MCF 10A (cell line): Measurements from ENCODE around the gene C10orf105. TPM values are rescaled to one million over a fixed set of nuclear protein-coding genes. Genes with fewer than 3 reads are reported as not detected.

Experiments
- BruUV-seq: library from RNA; stranded (reverse); fragments of 400-500 nt; replicated peaks from 2 replicates; lab custom pipeline; 2021; lab: Mats Ljungman, UMichigan
- CTCF ChIA-PET: fragments of 300-600 bp; sonication (Branson Sonifier 250); formaldehyde crosslinking; extraction: SDS; loops from one replicate; lab custom pipeline; 2021; ENCODE audit warnings: antibody characterized with exemption, inconsistent platforms; lab: Yijun Ruan, JAX
- POLR2A ChIA-PET: fragments of 300-600, 350-650 bp; sonication (Branson Sonifier 250); formaldehyde crosslinking; extraction: SDS; loops from one replicate; lab custom pipeline; 2020; ENCODE audit warnings: antibody characterized with exemption, inconsistent platforms; lab: Yijun Ruan, JAX
- DNase-seq: peaks from one replicate; pipeline ENCODE4 v3.0.0-alpha.2; 2018; ENCODE audit not compliant: unreplicated experiment
- H3K27ac Mint-ChIP-seq: one replicate; pipeline ENCODE4 v1.8.0; 2022; ENCODE audit warnings: mild to moderate bottlenecking, low read depth, mixed read lengths; ENCODE audit not compliant: unreplicated experiment
- H3K27me3 Mint-ChIP-seq: one replicate; pipeline ENCODE4 v1.8.0; 2022; ENCODE audit warnings: mixed read lengths; ENCODE audit not compliant: insufficient read depth, unreplicated experiment
- H3K36me3 Mint-ChIP-seq: one replicate; pipeline ENCODE4 v1.8.0; 2022; ENCODE audit warnings: mild to moderate bottlenecking, moderate library complexity, mixed read lengths; ENCODE audit not compliant: insufficient read depth, unreplicated experiment
- H3K4me1 Mint-ChIP-seq: one replicate; pipeline ENCODE4 v1.8.0; 2022; ENCODE audit warnings: mixed read lengths; ENCODE audit not compliant: insufficient read depth, unreplicated experiment
- H3K4me3 Mint-ChIP-seq: one replicate; pipeline ENCODE4 v1.8.0; 2022; ENCODE audit warnings: mild to moderate bottlenecking, moderate library complexity, mixed read lengths; ENCODE audit not compliant: unreplicated experiment
- H3K9me3 Mint-ChIP-seq: one replicate; pipeline ENCODE4 v1.8.0; 2022; ENCODE audit warnings: mixed read lengths; ENCODE audit not compliant: unreplicated experiment
- CTCF ChIP-seq: fragments of 200-600 bp; IDR thresholded peaks from one replicate; pipeline ENCODE4 v1.8.0; 2022; ENCODE audit warnings: antibody characterized with exemption, mild to moderate bottlenecking; ENCODE audit not compliant: unreplicated experiment
- intact Hi-C: fragments of 100-400 bp; cut with micrococcal nuclease; formaldehyde crosslinking; loops from 2 replicates; pipeline ENCODE4 v1.14.1; 2022
- total RNA-seq: library from RNA; stranded (reverse); gene quantifications from 2 replicates; pipeline ENCODE4 v1.2.3, GENCODE V29; 2022

Gene C10orf105
- total RNA-seq, 1 experiment from 2014 or later: not detected

GRCh38 chr10:71742301-71743088, 22.9 kb upstream of the C10orf105 start:
- no peak for TF ChIP-seq CTCF
- no peak overlapping the region for H3K4me3 Mint-ChIP-seq
- peaks cover 15% of the 10 kb centered on the region for H3K4me1 Mint-ChIP-seq
- ChIA-PET POLR2A (interaction anchor here (0.6 kb wide), 1 partner anchor 181 kb away, joined by 4 read pairs; no protein-coding TSS in a partner anchor), CTCF (interaction anchor here (1.0 kb wide), 1 partner anchor 46 kb away, joined by 4 read pairs; no protein-coding TSS in a partner anchor)
- H3K27ac Mint-ChIP-seq: no peak overlapping the region
- H3K27me3 Mint-ChIP-seq: no peaks in the 10 kb centered on the region
- H3K9me3 Mint-ChIP-seq: no peaks in the 10 kb centered on the region
- intact Hi-C loops: no loop called here
- H3K36me3 Mint-ChIP-seq: peaks cover 5% of the 10 kb centered on the region
- no peak for DNase-seq
- no TSS peak for BruUV-seq

GRCh38 chr10:71741671-71742070, 22.1 kb upstream of the C10orf105 start:
- H3K9me3 Mint-ChIP-seq: no peaks in the 10 kb centered on the region
- TF ChIP-seq CTCF: no peak
- intact Hi-C loops: no loop called here
- no peak overlapping the region for H3K4me3 Mint-ChIP-seq
- POLR2A ChIA-PET: no interaction called here
- no TSS peak for BruUV-seq
- H3K27me3 Mint-ChIP-seq: no peaks in the 10 kb centered on the region
- H3K4me1 Mint-ChIP-seq: peaks cover 22% of the 10 kb centered on the region
- H3K27ac Mint-ChIP-seq: no peak overlapping the region
- DNase-seq: no peak
- H3K36me3 Mint-ChIP-seq: peaks cover 5% of the 10 kb centered on the region
- CTCF ChIA-PET: no interaction called here

GRCh38 chr10:71741029-71741428, 21.5 kb upstream of the C10orf105 start:
- BruUV-seq: no TSS peak
- CTCF ChIA-PET: interaction anchor here (0.7 kb wide), 1 partner anchor 35 kb away, joined by 5 read pairs; no protein-coding TSS in a partner anchor
- no peak overlapping the region for H3K4me3 Mint-ChIP-seq

More at GRCh38 chr10:71741029-71741428, 21.5 kb upstream of the C10orf105 start:
- Mint-ChIP-seq H3K4me1 (peaks cover 25% of the 10 kb centered on the region), H3K27ac (no peak overlapping the region), H3K9me3 (no peaks in the 10 kb centered on the region), H3K27me3 (no peaks in the 10 kb centered on the region), H3K36me3 (peaks cover 5% of the 10 kb centered on the region)
- no peak for DNase-seq
- intact Hi-C loops: no loop called here
- POLR2A ChIA-PET: no interaction called here
- no peak for TF ChIP-seq CTCF
